Measurements from ENCODE around the gene QSOX1.

GRCh38 chr1:180150982-180151381 is 3.7 kb upstream of the QSOX1 start:
- TF ChIP-seq EZH2 (IDR thresholded peaks at IDR 0.05; ENCODE audit: borderline replicate concordance): no peak
- no peak for TF ChIP-seq CTCF (IDR thresholded peaks at IDR 0.05; ENCODE audit: poor library complexity)

All from hepatocyte (in vitro differentiated cells).